GM19025 (cell line): ENCODE data around the gene ZNF683.

Source experiments
- ATAC-seq: cut with Tn5 transposase; IDR thresholded peaks from one replicate; pipeline ENCODE4 v1.9.1; 2021; ENCODE audit warnings: mild to moderate bottlenecking, low read depth, moderate library complexity; ENCODE audit not compliant: unreplicated experiment

The ZNF683 gene

GRCh38 chr1:26315874-26316850 lies 56.4 kb downstream of the ZNF683 start:
- ATAC-seq, result no peak

- no peak for ATAC-seq
Measured at GRCh38 chr1:26314501-26314900, 58.0 kb downstream of the ZNF683 start.
